Mammary epithelial cell (primary cell): Measurements from ENCODE around the gene SLC1A2.

Source experiments
- CTCF ChIP-seq, 2 donors: IDR thresholded peaks in 1 of 2; conservative IDR thresholded peaks in 1 of 2; 2 replicates each; pipeline ENCODE4 v1.5.1; 2011 to 2012; ENCODE audit warnings: inconsistent platforms in 2 of 2, low read length in 2 of 2, mild to moderate bottlenecking in 2 of 2, control low read depth in 1 of 2, low read depth in 1 of 2; ENCODE audit not compliant: insufficient read depth in 1 of 2; ENCODE audit errors: extremely low read depth in 1 of 2
- EZH2 ChIP-seq: IDR thresholded peaks from 2 replicates; pipeline ENCODE4 v1.6.1; 2012; ENCODE audit warnings: low read length, inconsistent platforms, borderline replicate concordance

GRCh38 chr11:35365395-35365794 is 54.0 kb downstream of the SLC1A2 start:
- TF ChIP-seq CTCF (conservative IDR thresholded peaks at IDR 0.05 in 1 of 2, IDR thresholded peaks at IDR 0.05 in 1 of 2; ENCODE audit: extremely low read depth in 1 of 2, insufficient read depth in 1 of 2, low read depth in 1 of 2, low read length in 2 of 2) (no peak), EZH2 (no peak)
